ENCODE measurements around the gene ZNF384. TPM values are rescaled to one million over a fixed set of nuclear protein-coding genes. Genes with fewer than 3 reads are reported as not detected.
"Not testable (repeated sequence)": the region's sequence is repeated elsewhere in the genome, so short reads cannot be mapped to it uniquely, and the experiment has no call there.

Gene ZNF384
- total RNA-seq, 2 donors from 2014 or later: 36.8 to 45.3 TPM

- H3K27me3 ChIP-seq (replicated peaks; ENCODE audit: insufficient read depth): no peaks in the 10 kb centered on the region
- H3K9me3 ChIP-seq: no peaks in the 10 kb centered on the region
- DNase-seq (ENCODE audit: low spot score): no peak
- H3K27ac ChIP-seq: no peak overlapping the region
- no peak overlapping the region for H3K4me3 ChIP-seq
- peaks cover 10 to 12% of the 10 kb centered on the region in 2 donors for H3K4me1 ChIP-seq (ENCODE audit: control insufficient read depth in 1 of 2, low read depth in 2 of 2)
- H3K36me3 ChIP-seq: peaks cover 3% of the 10 kb centered on the region
- TF ChIP-seq CTCF (IDR thresholded peaks at IDR 0.05): no peak
- no peak for ATAC-seq (ENCODE audit: insufficient number of reproducible peaks, low FRiP score, low read depth)
These were observed 33.7 kb upstream of the ZNF384 start for GRCh38 chr12:6722863-6723262.

- Histone ChIP-seq H3K27me3 (replicated peaks; ENCODE audit: insufficient read depth) (no peaks in the 10 kb centered on the region), H3K9me3 (no peaks in the 10 kb centered on the region), H3K27ac (no peak overlapping the region), H3K36me3 (no peaks in the 10 kb centered on the region), H3K4me3 (no peak overlapping the region), H3K4me1 (ENCODE audit: control insufficient read depth in 1 of 2, low read depth in 2 of 2) (no peaks in the 10 kb centered on the region)
- ATAC-seq (ENCODE audit: insufficient number of reproducible peaks, low FRiP score, low read depth) (no peak), DNase-seq (ENCODE audit: low spot score) (no peak)
- TF ChIP-seq CTCF (IDR thresholded peaks at IDR 0.05): no peak
These were observed 27.8 kb upstream of the ZNF384 start for GRCh38 chr12:6716874-6717437.

- H3K27me3 ChIP-seq (replicated peaks; ENCODE audit: insufficient read depth); H3K4me1 ChIP-seq (ENCODE audit: control insufficient read depth in 1 of 2, low read depth in 2 of 2); ATAC-seq (ENCODE audit: insufficient number of reproducible peaks, low FRiP score, low read depth): not testable (repeated sequence)
These were observed 27.1 kb upstream of the ZNF384 start for GRCh38 chr12:6716031-6716873.

GRCh38 chr12:6708960-6709394, 19.8 kb upstream of the ZNF384 start:
- no peak for ATAC-seq (ENCODE audit: insufficient number of reproducible peaks, low FRiP score, low read depth)
- H3K27me3 ChIP-seq (replicated peaks; ENCODE audit: insufficient read depth): no peaks in the 10 kb centered on the region
- no peaks in the 10 kb centered on the region for H3K9me3 ChIP-seq
- H3K36me3 ChIP-seq: no peaks in the 10 kb centered on the region
- TF ChIP-seq CTCF (IDR thresholded peaks at IDR 0.05): no peak
- H3K27ac ChIP-seq: no peak overlapping the region
- H3K4me3 ChIP-seq: no peak overlapping the region
- no peak for DNase-seq (ENCODE audit: low spot score)
- H3K4me1 ChIP-seq (ENCODE audit: control insufficient read depth in 1 of 2, low read depth in 2 of 2): no peaks in the 10 kb centered on the region

More at GRCh38 chr12:6716031-6716873, 27.1 kb upstream of the ZNF384 start:
- H3K36me3 ChIP-seq; H3K9me3 ChIP-seq; H3K27ac ChIP-seq; DNase-seq (ENCODE audit: low spot score); H3K4me3 ChIP-seq: not testable (repeated sequence)

GRCh38 chr12:6708351-6708750, 19.2 kb upstream of the ZNF384 start:
- not testable (repeated sequence) for H3K9me3 ChIP-seq

GRCh38 chr12:6703631-6704030, 14.5 kb upstream of the ZNF384 start:
- DNase-seq (ENCODE audit: low spot score): no peak
- H3K4me3 ChIP-seq: no peak overlapping the region
- no peaks in the 10 kb centered on the region for H3K27me3 ChIP-seq (replicated peaks; ENCODE audit: insufficient read depth)
- no peak overlapping the region for H3K27ac ChIP-seq
- peaks cover 0 to 15% of the 10 kb centered on the region in 2 donors for H3K4me1 ChIP-seq (ENCODE audit: control insufficient read depth in 1 of 2, low read depth in 2 of 2)
- H3K9me3 ChIP-seq: no peaks in the 10 kb centered on the region
- no peak for TF ChIP-seq CTCF (IDR thresholded peaks at IDR 0.05)
- H3K36me3 ChIP-seq: no peaks in the 10 kb centered on the region
- ATAC-seq (ENCODE audit: insufficient number of reproducible peaks, low FRiP score, low read depth): no peak

More at GRCh38 chr12:6708351-6708750, 19.2 kb upstream of the ZNF384 start:
- not testable (repeated sequence) for H3K27ac ChIP-seq; DNase-seq (ENCODE audit: low spot score); H3K4me3 ChIP-seq; H3K4me1 ChIP-seq (ENCODE audit: control insufficient read depth in 1 of 2, low read depth in 2 of 2); ATAC-seq (ENCODE audit: insufficient number of reproducible peaks, low FRiP score, low read depth); H3K27me3 ChIP-seq (replicated peaks; ENCODE audit: insufficient read depth); H3K36me3 ChIP-seq

All from thoracic aorta (tissue), 2 donors.